Left ventricle myocardium inferior (tissue), 1 donor: ENCODE results near the gene METTL23. TPM values are rescaled to one million over a fixed set of nuclear protein-coding genes. Genes with fewer than 3 reads are reported as not detected.

Experiments used
- DNase-seq: peaks from one replicate; pipeline ENCODE4 v3.0.0-alpha.2; 2020
- H3K27ac ChIP-seq: fragments of 200-600 bp; replicated peaks from 2 replicates; pipeline ENCODE4 v1.8.0; 2021
- H3K27me3 ChIP-seq: fragments of 200-600 bp; 2 replicates; pipeline ENCODE4 v1.8.0; 2021; ENCODE audit warnings: low read depth
- H3K36me3 ChIP-seq: fragments of 200-600 bp; 2 replicates; pipeline ENCODE4 v1.8.0; 2021
- H3K4me1 ChIP-seq: fragments of 200-600 bp; 2 replicates; pipeline ENCODE4 v1.8.0; 2021
- H3K4me3 ChIP-seq: fragments of 200-600 bp; 2 replicates; pipeline ENCODE4 v1.8.0; 2021; ENCODE audit warnings: mild to moderate bottlenecking, moderate library complexity
- H3K9me3 ChIP-seq: fragments of 200-600 bp; replicated peaks from 2 replicates; pipeline ENCODE4 v1.8.0; 2021
- CTCF ChIP-seq: fragments of 200-600 bp; IDR thresholded peaks from 2 replicates; pipeline ENCODE4 v1.8.0; 2021; ENCODE audit warnings: antibody characterized with exemption, mild to moderate bottlenecking, borderline replicate concordance
- intact Hi-C: fragments of 100-400 bp; cut with micrococcal nuclease; formaldehyde crosslinking; loops from one replicate; pipeline ENCODE4 v1.11.0; 2022
- total RNA-seq: library from RNA; stranded (reverse); fragmentation: NEBNext Ultra II Directional; extraction: Animal tissue kit (Norgen Biotek cat#: 25700); gene quantifications from one replicate; pipeline ENCODE4 v1.2.1, GENCODE V29; 2021
- donor health status: DM: no; HTN: yes; CAD: no; lungs with severe emphysema.

Gene METTL23
- total RNA-seq, 1 donor from 2014 or later: 21.0 TPM

GRCh38 chr17:76733618-76733957, 6.9 kb downstream of the METTL23 start:
- H3K27me3 ChIP-seq: no peaks in the 10 kb centered on the region
- H3K36me3 ChIP-seq: peaks cover 63% of the 10 kb centered on the region
- H3K9me3 ChIP-seq: no peaks in the 10 kb centered on the region
- peak overlapping the region; percentile 100 for H3K27ac ChIP-seq
- DNase-seq: no peak
- H3K4me1 ChIP-seq: peaks cover 82% of the 10 kb centered on the region
- H3K4me3 ChIP-seq: peak overlapping the region; percentile 96
- no peak for TF ChIP-seq CTCF
- intact Hi-C loops: no loop called here

- intact Hi-C loops: no loop called here
Observed at GRCh38 chr17:76734080-76734840, 7.6 kb downstream of the METTL23 start.

GRCh38 chr17:76735006-76735405, 8.4 kb downstream of the METTL23 start:
- no peaks in the 10 kb centered on the region for H3K9me3 ChIP-seq
- peak overlapping the region; percentile 100 for H3K27ac ChIP-seq
- TF ChIP-seq CTCF: no peak
- peaks cover 58% of the 10 kb centered on the region for H3K36me3 ChIP-seq
- peak overlapping the region; percentile 96 for H3K4me3 ChIP-seq
- H3K27me3 ChIP-seq: no peaks in the 10 kb centered on the region
- no peak for DNase-seq
- peaks cover 84% of the 10 kb centered on the region for H3K4me1 ChIP-seq
- intact Hi-C loops: no loop called here

More at GRCh38 chr17:76734080-76734840, 7.6 kb downstream of the METTL23 start:
- Histone ChIP-seq H3K9me3 (no peaks in the 10 kb centered on the region), H3K4me3 (peak overlapping the region; percentile 96), H3K27me3 (no peaks in the 10 kb centered on the region), H3K27ac (peak overlapping the region; percentile 100), H3K36me3 (peaks cover 61% of the 10 kb centered on the region), H3K4me1 (peaks cover 82% of the 10 kb centered on the region)
- no peak for DNase-seq
- no peak for TF ChIP-seq CTCF

- H3K36me3 ChIP-seq: peaks cover 54% of the 10 kb centered on the region
- H3K27me3 ChIP-seq: no peaks in the 10 kb centered on the region
- H3K9me3 ChIP-seq: no peaks in the 10 kb centered on the region
- no peak for DNase-seq
- H3K4me1 ChIP-seq: peaks cover 90% of the 10 kb centered on the region
- no peak for TF ChIP-seq CTCF
- peak overlapping the region; percentile 100 for H3K27ac ChIP-seq
- intact Hi-C loops: no loop called here
- peak overlapping the region; percentile 96 for H3K4me3 ChIP-seq
Observed at GRCh38 chr17:76735586-76736348, 9.1 kb downstream of the METTL23 start.

GRCh38 chr17:76736349-76737081, 9.9 kb downstream of the METTL23 start:
- H3K36me3 ChIP-seq: peaks cover 50% of the 10 kb centered on the region
- peak; percentile 84 for DNase-seq
- intact Hi-C loops: no loop called here
- H3K4me3 ChIP-seq: peak overlapping the region; percentile 96
- no peaks in the 10 kb centered on the region for H3K9me3 ChIP-seq
- H3K4me1 ChIP-seq: peaks cover 89% of the 10 kb centered on the region
- TF ChIP-seq CTCF: peak; percentile 46
- H3K27ac ChIP-seq: peak overlapping the region; percentile 100
- no peaks in the 10 kb centered on the region for H3K27me3 ChIP-seq
